Measurements from ENCODE around the gene WLS. TPM values are rescaled to one million over a fixed set of nuclear protein-coding genes. Genes with fewer than 3 reads are reported as not detected.

WLS gene
- total RNA-seq, 2 donors from 2014 or later = 0.85 TPM; not detected in 1

DNA sequence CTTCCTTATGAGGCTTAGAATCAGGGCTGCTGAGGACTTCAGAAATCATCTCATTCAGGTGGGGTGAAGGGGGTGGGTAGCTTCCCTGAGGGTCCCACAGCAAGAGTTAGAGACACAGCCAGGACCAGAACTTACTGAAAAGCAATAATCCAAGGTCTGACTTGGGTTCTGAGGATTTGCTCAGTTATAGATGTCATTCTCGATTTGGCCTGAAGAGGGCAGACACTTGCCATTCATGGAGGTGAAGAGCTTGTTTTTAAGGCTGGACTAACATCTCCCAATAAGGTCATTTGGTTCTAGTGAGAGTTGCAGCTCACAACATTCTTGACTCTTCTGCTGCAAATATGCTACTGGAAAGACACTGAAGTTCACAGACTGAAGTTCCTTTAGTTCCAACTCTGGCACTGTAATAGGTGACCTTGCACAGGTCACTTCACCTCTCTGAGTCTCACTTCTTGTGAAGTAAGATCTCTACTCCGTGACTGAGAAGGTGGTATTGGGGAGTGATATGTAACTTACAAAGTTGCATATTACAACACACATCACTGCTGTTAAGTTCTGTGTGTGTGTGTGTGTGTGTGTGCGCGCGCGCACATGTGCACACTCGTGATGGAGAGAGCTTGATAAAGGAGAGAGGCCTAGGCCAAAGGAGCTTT, 112.1 kb downstream of the WLS start:
- Mint-ChIP-seq H3K4me3 (no peak overlapping the region), H3K4me1 (peaks cover 4% of the 10 kb centered on the region), H3K36me3 (ENCODE audit: low read depth) (no peaks in the 10 kb centered on the region), H3K27ac (no peak overlapping the region), H3K27me3 (peaks cover 19% of the 10 kb centered on the region)
- ATAC-seq (no peak), DNase-seq (no peak)
- H3K9me3 ChIP-seq (ENCODE audit: control insufficient read depth, low read length, poor library complexity, severe bottlenecking) = no peaks in the 10 kb centered on the region

DNA sequence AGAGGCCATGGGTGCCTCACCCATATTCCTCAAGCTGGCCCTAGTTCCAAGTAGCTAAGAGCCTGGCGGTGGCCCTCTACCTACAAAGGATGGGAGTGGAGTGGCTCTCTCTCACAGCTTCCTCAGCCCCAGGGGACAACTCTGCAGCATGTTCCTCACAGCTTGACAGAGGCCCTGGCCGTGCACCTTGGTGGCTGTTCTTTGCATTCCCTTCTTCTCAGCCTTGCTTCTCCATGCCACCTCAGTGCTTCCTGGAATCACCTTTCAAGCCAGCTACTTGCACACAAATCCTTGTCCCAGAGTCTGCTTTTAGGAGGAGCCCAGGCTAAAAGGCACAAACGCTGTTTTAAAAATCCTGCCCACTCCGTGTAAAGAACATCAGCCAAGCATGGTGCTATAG, 112.9 kb downstream of the WLS start:
- H3K4me1 Mint-ChIP-seq = peaks cover 4% of the 10 kb centered on the region
- H3K36me3 Mint-ChIP-seq (ENCODE audit: low read depth) = no peaks in the 10 kb centered on the region
- no peak for ATAC-seq
- peaks cover 19% of the 10 kb centered on the region for H3K27me3 Mint-ChIP-seq
- DNase-seq = no peak
- no peak overlapping the region for H3K4me3 Mint-ChIP-seq
- no peaks in the 10 kb centered on the region for H3K9me3 ChIP-seq (ENCODE audit: control insufficient read depth, low read length, poor library complexity, severe bottlenecking)
- no peak overlapping the region for H3K27ac Mint-ChIP-seq

DNA sequence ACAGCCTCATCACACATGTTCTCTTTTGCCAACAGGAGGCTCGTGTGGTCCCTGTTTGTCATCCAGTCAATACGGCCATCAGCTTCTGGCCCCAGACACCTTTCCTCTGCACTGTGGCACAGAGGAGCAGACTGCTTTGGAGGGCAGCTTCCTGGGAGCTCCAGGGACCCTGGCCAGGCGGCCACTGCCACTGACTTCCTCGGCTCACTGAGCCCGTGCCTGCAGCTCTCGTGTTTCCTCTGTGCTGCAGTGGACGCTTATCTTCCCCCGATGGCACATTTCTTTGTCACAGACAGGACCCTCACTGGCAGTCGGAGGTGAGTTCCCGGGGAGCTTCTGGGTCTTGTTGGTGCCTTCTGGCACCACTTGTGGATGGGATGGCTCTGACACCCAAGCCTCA, 114.9 kb downstream of the WLS start:
- DNase-seq = no peak
- ATAC-seq = no peak
- no peaks in the 10 kb centered on the region for H3K36me3 Mint-ChIP-seq (ENCODE audit: low read depth)
- no peaks in the 10 kb centered on the region for H3K9me3 ChIP-seq (ENCODE audit: control insufficient read depth, low read length, poor library complexity, severe bottlenecking)
- H3K4me3 Mint-ChIP-seq = peak overlapping the region; percentile 50
- H3K27me3 Mint-ChIP-seq = peaks cover 34% of the 10 kb centered on the region
- peaks cover 4% of the 10 kb centered on the region for H3K4me1 Mint-ChIP-seq
- H3K27ac Mint-ChIP-seq = no peak overlapping the region

DNA sequence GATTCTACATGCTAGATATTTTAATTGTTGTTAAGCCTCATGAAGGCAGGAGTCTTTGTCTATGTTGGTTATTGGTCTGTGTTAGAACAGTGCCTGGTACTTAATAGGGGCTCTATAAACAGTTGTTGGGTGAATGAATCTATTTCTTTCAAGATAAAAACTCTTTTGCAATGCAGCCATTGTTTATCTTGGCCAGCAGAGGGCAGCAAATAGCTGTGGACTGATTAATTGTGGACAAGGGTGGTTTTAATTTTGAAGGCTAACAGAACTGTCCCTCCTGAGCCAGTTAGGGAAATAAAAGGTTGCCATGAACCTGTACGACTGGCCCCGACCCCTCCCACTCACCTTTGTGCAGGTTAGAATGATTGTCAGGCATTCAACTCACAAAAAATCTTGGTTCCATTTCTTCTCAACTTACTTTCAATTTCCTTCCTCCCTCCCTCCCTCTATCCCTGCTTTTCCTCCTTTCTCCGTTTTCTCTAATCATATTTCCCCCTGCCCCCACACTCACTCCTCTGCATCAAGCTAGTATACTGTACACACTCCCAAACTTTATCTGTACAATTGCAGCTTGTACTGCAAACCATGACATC, 115.6 kb downstream of the WLS start:
- Mint-ChIP-seq H3K27ac (no peak overlapping the region), H3K36me3 (ENCODE audit: low read depth) (no peaks in the 10 kb centered on the region), H3K4me1 (peaks cover 4% of the 10 kb centered on the region), H3K4me3 (peak overlapping the region; percentile 50), H3K27me3 (peaks cover 39% of the 10 kb centered on the region)
- ATAC-seq (no peak), DNase-seq (peak in 1 of 3 donors; percentile 16)
- H3K9me3 ChIP-seq (ENCODE audit: control insufficient read depth, low read length, poor library complexity, severe bottlenecking) = no peaks in the 10 kb centered on the region

DNA sequence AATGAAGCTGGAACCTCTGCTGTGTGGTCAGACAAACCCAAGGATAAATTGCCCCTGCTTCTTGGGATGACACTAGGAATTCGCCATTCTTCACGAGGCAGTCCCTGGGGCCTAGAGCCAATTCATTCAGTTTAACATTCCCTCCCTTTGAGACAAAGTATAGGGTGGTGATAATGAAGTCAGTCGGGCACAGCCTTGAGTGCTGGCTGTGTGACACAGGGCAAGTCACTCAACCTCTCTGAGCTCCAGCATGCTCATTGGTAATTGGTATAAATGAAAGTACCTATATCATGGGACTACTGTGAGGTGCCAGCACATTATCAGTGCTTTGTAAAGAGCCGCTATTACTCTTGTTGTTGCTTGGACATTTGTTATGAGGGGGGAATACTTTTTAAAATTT, 117.0 kb downstream of the WLS start:
- peaks cover 39% of the 10 kb centered on the region for H3K27me3 Mint-ChIP-seq
- H3K27ac Mint-ChIP-seq = no peak overlapping the region
- H3K9me3 ChIP-seq (ENCODE audit: control insufficient read depth, low read length, poor library complexity, severe bottlenecking) = no peaks in the 10 kb centered on the region
- H3K4me1 Mint-ChIP-seq = peaks cover 4% of the 10 kb centered on the region
- no peak overlapping the region for H3K4me3 Mint-ChIP-seq
- DNase-seq (no peak), ATAC-seq (no peak)
- H3K36me3 Mint-ChIP-seq (ENCODE audit: low read depth) = no peaks in the 10 kb centered on the region

DNA sequence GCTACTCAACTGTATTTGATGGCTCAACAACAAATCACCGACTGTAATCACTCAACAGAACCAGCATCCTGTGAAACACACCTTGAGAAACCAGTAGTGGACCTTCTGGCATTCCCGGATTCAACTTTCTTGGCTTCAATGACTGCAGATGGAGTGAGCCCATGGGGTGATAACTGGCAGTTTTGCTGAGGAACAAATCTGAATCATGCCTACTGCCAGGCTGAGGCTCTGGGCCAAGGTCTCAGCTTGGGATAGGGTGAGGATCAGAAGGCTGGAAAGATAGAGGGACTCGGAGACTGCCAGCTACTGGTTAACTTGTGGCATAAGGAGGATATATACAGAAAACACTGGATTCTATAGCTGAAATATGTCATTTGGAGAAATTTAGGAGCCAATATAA, 118.4 kb downstream of the WLS start:
- no peak overlapping the region for H3K27ac Mint-ChIP-seq
- DNase-seq = no peak
- H3K4me1 Mint-ChIP-seq = peaks cover 4% of the 10 kb centered on the region
- H3K4me3 Mint-ChIP-seq = no peak overlapping the region
- no peaks in the 10 kb centered on the region for H3K9me3 ChIP-seq (ENCODE audit: control insufficient read depth, low read length, poor library complexity, severe bottlenecking)
- H3K27me3 Mint-ChIP-seq = peaks cover 39% of the 10 kb centered on the region
- ATAC-seq = no peak
- H3K36me3 Mint-ChIP-seq (ENCODE audit: low read depth) = no peaks in the 10 kb centered on the region

DNA sequence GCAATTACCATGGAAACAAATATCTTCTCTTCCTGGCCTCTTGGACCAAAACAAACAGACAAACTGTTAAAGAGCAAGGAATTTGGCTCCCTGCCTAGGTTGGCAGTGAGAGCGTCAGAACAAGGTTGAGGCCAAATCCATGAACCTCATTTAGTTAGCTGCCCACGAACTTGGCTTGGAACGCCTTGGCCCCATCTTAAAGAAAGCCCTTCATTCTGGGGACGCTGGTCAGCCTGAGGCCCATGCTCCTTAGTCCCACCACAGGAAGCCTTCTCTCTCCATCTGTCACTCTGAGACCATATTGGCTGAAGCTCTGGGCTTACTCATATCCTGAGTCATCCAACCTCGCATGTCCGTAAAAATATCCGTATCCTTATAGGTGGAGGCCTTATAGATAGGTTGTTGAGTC, 119.5 kb downstream of the WLS start:
- Mint-ChIP-seq H3K4me1 (peaks cover 4% of the 10 kb centered on the region), H3K4me3 (no peak overlapping the region), H3K27me3 (peaks cover 43% of the 10 kb centered on the region), H3K36me3 (ENCODE audit: low read depth) (no peaks in the 10 kb centered on the region), H3K27ac (no peak overlapping the region)
- no peaks in the 10 kb centered on the region for H3K9me3 ChIP-seq (ENCODE audit: control insufficient read depth, low read length, poor library complexity, severe bottlenecking)
- ATAC-seq (no peak), DNase-seq (no peak)

DNA sequence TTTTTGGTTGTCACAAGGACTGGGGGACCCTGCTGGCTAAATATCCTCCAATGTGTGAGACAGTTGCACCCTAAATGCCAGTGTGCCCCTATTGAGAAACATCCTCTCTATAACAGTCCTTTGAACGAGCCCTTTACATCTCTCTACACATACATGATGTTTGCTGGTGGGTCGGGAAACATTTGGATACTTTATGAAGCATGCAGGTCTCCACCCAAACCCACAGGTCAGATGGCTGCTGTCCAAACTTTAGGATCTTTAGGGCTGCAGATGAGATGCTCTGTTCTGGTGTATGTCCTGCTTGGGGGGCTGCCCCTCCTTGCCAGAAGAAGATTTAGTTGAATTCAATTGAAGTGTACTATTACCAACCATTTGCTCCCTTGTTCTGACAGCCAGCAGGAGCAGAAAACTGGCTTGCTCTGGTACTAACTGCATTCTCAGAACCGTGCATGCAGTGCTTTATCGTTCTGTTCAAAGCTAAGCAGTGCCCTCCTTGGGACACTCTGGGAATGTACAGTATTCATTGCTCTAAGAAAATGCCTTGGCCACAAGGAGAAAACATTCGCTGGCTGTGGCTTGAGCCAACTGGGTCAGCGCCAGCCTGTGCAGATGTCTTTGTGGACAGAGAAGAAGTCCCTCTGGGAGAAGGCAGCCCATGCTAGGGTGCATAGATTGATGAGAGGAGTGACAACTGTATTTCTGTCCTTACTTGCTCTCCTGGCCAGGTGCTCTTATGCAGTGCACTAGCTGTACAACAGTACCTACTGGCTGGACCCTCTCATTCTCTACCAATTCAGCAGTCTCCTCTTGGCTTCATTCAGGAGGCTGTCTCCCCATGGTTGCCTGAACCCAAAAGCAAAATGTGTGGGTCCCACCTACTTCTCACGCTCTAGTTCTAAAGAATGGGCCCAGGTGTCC, 120.5 kb downstream of the WLS start:
- DNase-seq (no peak), ATAC-seq (no peak)
- H3K4me1 Mint-ChIP-seq = peaks cover under 1% of the 10 kb centered on the region
- H3K9me3 ChIP-seq (ENCODE audit: control insufficient read depth, low read length, poor library complexity, severe bottlenecking) = no peaks in the 10 kb centered on the region
- no peak overlapping the region for H3K4me3 Mint-ChIP-seq
- peaks cover 41% of the 10 kb centered on the region for H3K27me3 Mint-ChIP-seq
- H3K27ac Mint-ChIP-seq = no peak overlapping the region
- H3K36me3 Mint-ChIP-seq (ENCODE audit: low read depth) = no peaks in the 10 kb centered on the region

DNA sequence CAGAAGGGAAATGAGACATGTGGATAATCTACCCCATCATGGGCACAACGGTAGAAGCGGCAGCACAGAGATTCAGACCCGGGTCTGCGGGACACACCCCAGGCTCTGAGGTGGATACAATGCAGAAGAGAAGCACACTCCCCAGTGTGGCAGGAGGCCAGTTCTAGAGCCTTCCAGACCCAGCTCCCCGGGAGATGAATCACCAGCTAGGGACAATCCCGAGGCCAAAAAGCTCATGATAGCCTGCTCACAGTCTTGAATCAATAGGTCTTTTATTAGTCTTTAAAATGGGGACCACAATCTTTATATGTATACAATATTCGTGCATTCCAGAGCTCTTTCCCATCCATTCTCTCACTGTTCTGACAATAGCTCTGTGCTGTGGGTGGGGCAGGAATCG, 124.6 kb downstream of the WLS start:
- H3K4me3 Mint-ChIP-seq = no peak overlapping the region
- no peak overlapping the region for H3K27ac Mint-ChIP-seq
- ATAC-seq (no peak), DNase-seq (no peak)
- H3K9me3 ChIP-seq (ENCODE audit: control insufficient read depth, low read length, poor library complexity, severe bottlenecking) = no peaks in the 10 kb centered on the region
- H3K27me3 Mint-ChIP-seq = peaks cover 55% of the 10 kb centered on the region
- H3K36me3 Mint-ChIP-seq (ENCODE audit: low read depth) = no peaks in the 10 kb centered on the region
- no peaks in the 10 kb centered on the region for H3K4me1 Mint-ChIP-seq

DNA sequence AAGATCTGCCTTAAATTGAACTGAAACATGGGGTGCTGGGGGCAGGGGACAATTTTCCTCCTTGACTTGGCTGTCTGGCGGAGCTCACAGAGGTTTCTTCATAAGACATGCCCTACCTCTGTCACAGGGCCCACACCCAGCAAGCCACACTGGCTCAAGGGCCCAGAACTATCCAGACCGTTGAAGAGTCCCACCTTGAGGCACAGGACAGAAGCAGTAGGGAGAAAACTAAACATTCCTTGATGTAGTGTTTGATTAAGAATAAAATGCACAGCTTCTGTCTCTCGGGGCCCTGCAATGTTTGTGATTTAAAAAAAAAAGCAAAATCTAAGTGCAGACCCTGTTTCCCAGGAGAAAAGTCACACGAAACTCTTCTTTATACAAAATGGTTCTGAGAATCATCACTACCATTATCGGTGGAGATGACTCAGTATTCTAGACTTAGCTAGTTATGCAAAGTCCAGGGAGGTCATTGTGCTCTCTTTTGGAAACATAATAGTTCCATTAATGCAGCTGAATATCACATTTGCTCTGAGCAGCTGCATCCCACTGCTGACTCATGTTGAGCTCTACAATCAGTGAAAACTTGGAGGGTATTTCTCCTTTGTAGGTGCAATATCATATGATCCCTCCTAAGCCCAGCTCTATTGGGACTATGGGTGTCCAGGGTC, 128.3 kb downstream of the WLS start:
- ATAC-seq = no peak
- DNase-seq = no peak
- Mint-ChIP-seq H3K4me1 (no peaks in the 10 kb centered on the region), H3K27ac (no peak overlapping the region), H3K36me3 (ENCODE audit: low read depth) (no peaks in the 10 kb centered on the region), H3K4me3 (no peak overlapping the region), H3K27me3 (peaks cover 60% of the 10 kb centered on the region)
- no peaks in the 10 kb centered on the region for H3K9me3 ChIP-seq (ENCODE audit: control insufficient read depth, low read length, poor library complexity, severe bottlenecking)

DNA sequence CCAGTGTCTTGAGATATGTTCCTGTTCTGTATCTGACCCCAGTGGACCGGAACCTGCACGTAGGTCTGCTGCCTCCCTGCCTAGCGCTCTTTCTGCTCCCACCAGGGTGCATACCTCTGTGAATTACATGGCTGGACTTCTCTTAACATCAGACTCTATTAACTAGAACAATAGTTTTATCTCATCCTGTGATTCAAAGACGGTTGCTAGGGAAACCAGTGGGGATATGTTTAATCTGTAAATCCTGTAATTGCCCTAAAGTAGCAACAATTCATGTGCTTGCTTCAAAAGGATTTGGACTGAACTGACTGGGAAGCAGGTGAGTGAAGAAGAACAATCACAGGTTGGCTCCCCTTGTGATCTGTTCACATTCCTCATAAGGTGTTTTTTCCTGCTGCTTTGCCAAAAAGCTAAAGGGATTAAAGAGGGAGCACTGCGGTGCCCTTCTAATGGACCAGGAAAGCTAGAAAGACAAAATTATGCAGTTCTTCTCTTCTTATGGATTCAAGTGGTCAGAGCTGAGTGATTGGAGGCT, 129.2 kb downstream of the WLS start:
- no peaks in the 10 kb centered on the region for H3K4me1 Mint-ChIP-seq

DNA sequence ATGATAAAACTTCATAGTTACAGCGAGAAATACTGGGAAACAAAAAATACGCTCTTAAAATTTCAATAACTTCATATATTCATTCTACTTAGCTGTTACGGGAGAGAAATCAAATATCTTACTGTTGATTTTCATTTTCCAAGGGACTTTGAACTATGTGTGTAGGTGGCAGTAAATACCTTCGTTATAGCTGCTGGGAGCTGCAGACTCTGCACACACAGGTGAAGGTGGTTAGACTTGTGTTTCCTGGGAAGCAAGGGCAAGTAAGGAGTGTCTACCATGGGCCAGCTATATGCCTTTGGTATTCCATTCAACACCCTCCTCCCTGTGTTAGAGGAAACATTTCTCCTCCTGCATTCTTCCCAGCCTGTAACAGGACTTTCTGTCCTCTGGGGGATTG, 130.5 kb downstream of the WLS start:
- Mint-ChIP-seq H3K4me1 (no peaks in the 10 kb centered on the region), H3K27me3 (peaks cover 50% of the 10 kb centered on the region)

More for the DNA sequence above, 129.2 kb downstream of the WLS start:
- no peak for DNase-seq
- Mint-ChIP-seq H3K36me3 (ENCODE audit: low read depth) (no peaks in the 10 kb centered on the region), H3K27me3 (peaks cover 58% of the 10 kb centered on the region), H3K27ac (no peak overlapping the region), H3K4me3 (no peak overlapping the region)
- no peaks in the 10 kb centered on the region for H3K9me3 ChIP-seq (ENCODE audit: control insufficient read depth, low read length, poor library complexity, severe bottlenecking)
- ATAC-seq = no peak

DNA sequence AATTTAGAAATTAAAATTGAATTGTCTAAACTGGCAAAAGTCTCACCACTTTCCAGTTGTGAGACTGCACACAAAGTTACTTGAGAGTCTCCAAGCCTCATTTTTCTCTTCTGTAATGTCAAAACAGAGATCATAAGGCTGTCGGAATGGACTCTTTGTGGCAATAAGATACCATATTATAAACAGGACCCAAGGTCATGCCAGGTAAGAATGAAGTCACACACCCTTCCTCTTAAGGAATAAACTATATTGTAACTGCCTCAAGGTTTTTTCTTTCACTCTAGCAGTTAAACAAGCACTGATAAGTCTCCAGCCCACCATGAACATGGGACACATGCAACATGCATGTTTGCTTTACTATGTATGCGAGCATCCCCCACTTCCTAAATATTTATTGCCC, 131.8 kb downstream of the WLS start:
- H3K9me3 ChIP-seq (ENCODE audit: control insufficient read depth, low read length, poor library complexity, severe bottlenecking) = no peaks in the 10 kb centered on the region
- no peak for DNase-seq
- Mint-ChIP-seq H3K4me1 (no peaks in the 10 kb centered on the region), H3K27ac (no peak overlapping the region), H3K27me3 (peaks cover 43% of the 10 kb centered on the region), H3K4me3 (no peak overlapping the region), H3K36me3 (ENCODE audit: low read depth) (no peaks in the 10 kb centered on the region)
- no peak for ATAC-seq

More for the DNA sequence above, 130.5 kb downstream of the WLS start:
- H3K36me3 Mint-ChIP-seq (ENCODE audit: low read depth) = no peaks in the 10 kb centered on the region
- no peak overlapping the region for H3K4me3 Mint-ChIP-seq
- H3K9me3 ChIP-seq (ENCODE audit: control insufficient read depth, low read length, poor library complexity, severe bottlenecking) = no peaks in the 10 kb centered on the region
- H3K27ac Mint-ChIP-seq = no peak overlapping the region
- ATAC-seq (no peak), DNase-seq (no peak)

Measured in T-helper 17 cell (primary cell).